Measurements from ENCODE around the gene ASAP3.

ASAP3 gene

GRCh38 chr1:23475641-23476040, 8.3 kb downstream of the ASAP3 start:
- Histone ChIP-seq H4K20me1 (ENCODE audit: insufficient read depth, low read length) (no peaks in the 10 kb centered on the region; the same call in 1 of the 2 replicates), H3K36me3 (ENCODE audit: insufficient read depth, low read length) (no peaks in the 10 kb centered on the region), H3K9me3 (ENCODE audit: insufficient read depth, low read length, severe bottlenecking) (no peaks in the 10 kb centered on the region), H2AFZ (ENCODE audit: low read depth, low read length) (no peak overlapping the region), H3K9ac (ENCODE audit: low read depth, low read length) (no peak overlapping the region), H3K4me2 (ENCODE audit: insufficient read depth, low read length) (no peak overlapping the region), H3K4me3 (ENCODE audit: low read depth in 1 of 2, low read length in 2 of 2) (no peak overlapping the region), H3K27ac (ENCODE audit: low read length) (no peak overlapping the region), H3K4me1 (ENCODE audit: insufficient read depth, low read length) (no peaks in the 10 kb centered on the region), H3K27me3 (ENCODE audit: insufficient read depth, low read length, poor library complexity) (peaks cover 21% of the 10 kb centered on the region), H3K79me2 (ENCODE audit: insufficient read depth, low read length) (no peaks in the 10 kb centered on the region)
- no peak for ATAC-seq (ENCODE audit: insufficient read depth, low read depth)
- TF ChIP-seq CTCF (IDR thresholded peaks at IDR 0.05; ENCODE audit: borderline replicate concordance, extremely low read depth, low read length, poor library complexity, severe bottlenecking) (no peak), EZH2 (IDR thresholded peaks at IDR 0.05; ENCODE audit: borderline replicate concordance, low read depth, low read length, severe bottlenecking) (no peak)
- no peak for DNase-seq

- H3K4me1 ChIP-seq (ENCODE audit: insufficient read depth, low read length): no peaks in the 10 kb centered on the region
- no peak overlapping the region for H3K4me3 ChIP-seq (ENCODE audit: low read depth in 1 of 2, low read length in 2 of 2)
- no peaks in the 10 kb centered on the region for H3K36me3 ChIP-seq (ENCODE audit: insufficient read depth, low read length)
- no peaks in the 10 kb centered on the region for H3K79me2 ChIP-seq (ENCODE audit: insufficient read depth, low read length)
- no peak overlapping the region for H3K4me2 ChIP-seq (ENCODE audit: insufficient read depth, low read length)
- DNase-seq (no peak), ATAC-seq (ENCODE audit: insufficient read depth, low read depth) (no peak)
- H4K20me1 ChIP-seq (ENCODE audit: insufficient read depth, low read length): no peaks in the 10 kb centered on the region; the same call in 1 of the 2 replicates
- TF ChIP-seq CTCF (IDR thresholded peaks at IDR 0.05; ENCODE audit: borderline replicate concordance, extremely low read depth, low read length, poor library complexity, severe bottlenecking) (no peak), EZH2 (IDR thresholded peaks at IDR 0.05; ENCODE audit: borderline replicate concordance, low read depth, low read length, severe bottlenecking) (no peak)
- no peak overlapping the region for H2AFZ ChIP-seq (ENCODE audit: low read depth, low read length)
- peaks cover 21% of the 10 kb centered on the region for H3K27me3 ChIP-seq (ENCODE audit: insufficient read depth, low read length, poor library complexity)
- no peaks in the 10 kb centered on the region for H3K9me3 ChIP-seq (ENCODE audit: insufficient read depth, low read length, severe bottlenecking)
- H3K27ac ChIP-seq (ENCODE audit: low read length): no peak overlapping the region
- H3K9ac ChIP-seq (ENCODE audit: low read depth, low read length): no peak overlapping the region
Observed at GRCh38 chr1:23475134-23475628, 8.8 kb downstream of the ASAP3 start.

- Histone ChIP-seq H3K9ac (ENCODE audit: low read depth, low read length) (no peak overlapping the region), H3K27me3 (ENCODE audit: insufficient read depth, low read length, poor library complexity) (peaks cover 17% of the 10 kb centered on the region), H2AFZ (ENCODE audit: low read depth, low read length) (no peak overlapping the region), H3K4me2 (ENCODE audit: insufficient read depth, low read length) (no peak overlapping the region), H3K9me3 (ENCODE audit: insufficient read depth, low read length, severe bottlenecking) (no peaks in the 10 kb centered on the region), H3K36me3 (ENCODE audit: insufficient read depth, low read length) (no peaks in the 10 kb centered on the region), H3K27ac (ENCODE audit: low read length) (no peak overlapping the region), H4K20me1 (ENCODE audit: insufficient read depth, low read length) (no peaks in the 10 kb centered on the region; the same call in 1 of the 2 replicates), H3K4me3 (ENCODE audit: low read depth in 1 of 2, low read length in 2 of 2) (no peak overlapping the region), H3K79me2 (ENCODE audit: insufficient read depth, low read length) (no peaks in the 10 kb centered on the region), H3K4me1 (ENCODE audit: insufficient read depth, low read length) (no peaks in the 10 kb centered on the region)
- TF ChIP-seq EZH2 (IDR thresholded peaks at IDR 0.05; ENCODE audit: borderline replicate concordance, low read depth, low read length, severe bottlenecking) (no peak), CTCF (IDR thresholded peaks at IDR 0.05; ENCODE audit: borderline replicate concordance, extremely low read depth, low read length, poor library complexity, severe bottlenecking) (no peak)
- DNase-seq (no peak), ATAC-seq (ENCODE audit: insufficient read depth, low read depth) (no peak)
Observed at GRCh38 chr1:23473037-23473800, 10.8 kb downstream of the ASAP3 start.
